Activated naive CD4-positive, alpha-beta T cell treated with Interleukin-2 at 50 U/mL for 16 hours (primary cell): ENCODE measurements around the gene LPAR5.

Source experiments
- DNase-seq: peaks from one replicate; pipeline ENCODE4 v3.0.0-alpha.2; 2020

LPAR5 gene

DNA sequence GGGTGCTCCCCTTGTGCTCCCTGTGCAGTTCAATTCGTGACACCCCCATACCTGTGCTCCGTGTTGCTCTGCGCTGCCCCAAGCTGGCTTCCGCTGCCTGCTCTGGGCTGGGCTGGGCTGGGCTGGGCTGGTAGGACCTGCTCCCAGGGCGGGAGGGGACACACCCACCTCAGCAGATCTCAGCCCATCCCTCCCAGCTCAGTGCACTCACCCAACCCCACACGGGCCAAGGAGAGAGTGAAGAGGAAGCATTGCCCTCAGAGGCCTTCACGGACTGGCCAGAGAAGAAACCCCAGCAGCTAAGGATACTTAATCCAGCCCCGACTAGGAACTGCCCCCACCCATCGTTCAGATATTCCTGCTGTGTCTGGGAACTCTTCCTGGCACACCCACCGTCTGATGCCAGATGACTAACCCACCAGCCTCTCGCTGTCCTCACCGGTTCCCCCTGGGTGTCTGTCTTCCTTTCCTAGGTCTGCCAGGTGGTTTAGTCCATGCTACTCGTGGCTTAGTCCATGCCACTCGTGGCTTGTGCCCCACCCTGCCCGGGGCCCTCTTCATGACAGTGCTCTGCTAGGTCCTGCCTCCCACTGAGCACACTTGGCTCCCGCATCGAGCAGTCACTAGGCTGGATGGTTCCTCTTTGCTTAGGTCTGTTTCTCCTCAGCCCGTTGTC, at the start of gene LPAR5:
LPAR5 (minus strand) TSS at position 104 of the 676 bp plus-strand sequence. CDS start 14,711 bp downstream, outside the sequence.
- no peak for DNase-seq

GRCh38 chr12:6684609-6685008, 48.9 kb upstream of the LPAR5 start:
- peak; percentile 36 for DNase-seq

DNA sequence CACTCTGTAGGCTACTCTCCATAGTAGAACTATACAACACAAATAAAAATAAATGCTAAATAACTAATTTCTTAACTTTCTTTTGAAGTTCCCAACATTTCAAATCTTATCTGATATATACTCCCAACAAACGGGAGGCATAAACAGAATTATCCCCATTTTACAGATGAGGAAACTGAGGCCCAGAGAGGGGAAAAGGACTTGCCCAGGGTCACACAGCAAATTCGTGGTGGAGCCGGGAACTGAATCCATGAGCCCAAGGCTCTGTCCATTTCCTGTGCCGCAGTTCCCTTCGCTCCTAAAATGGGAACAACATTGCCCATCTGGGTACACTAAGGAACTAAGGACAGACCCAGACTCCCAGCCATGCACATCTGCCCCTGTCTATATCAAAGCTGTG, 41.2 kb upstream of the LPAR5 start:
- DNase-seq, result no peak

DNA sequence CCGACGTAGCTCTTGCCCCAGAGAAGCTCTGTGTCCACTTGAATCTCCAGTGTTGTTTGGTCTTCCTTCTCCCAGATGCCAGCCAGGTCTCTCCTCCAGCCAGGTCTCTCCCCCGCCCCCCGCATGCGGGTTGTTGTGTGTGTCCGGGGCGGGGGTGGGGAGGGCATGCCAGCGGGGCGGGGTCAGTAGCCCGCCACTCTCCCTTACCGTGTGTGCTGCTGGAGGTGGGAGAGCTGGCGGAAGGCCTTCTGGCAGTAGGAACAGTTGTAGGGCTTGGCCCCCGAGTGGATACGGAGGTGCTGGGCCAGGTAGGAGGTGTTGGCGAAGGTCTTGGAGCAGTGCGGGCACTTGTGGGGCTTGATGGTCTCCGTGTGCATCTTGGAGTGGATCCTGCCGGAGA, 36.4 kb upstream of the LPAR5 start:
- no peak for DNase-seq

DNA sequence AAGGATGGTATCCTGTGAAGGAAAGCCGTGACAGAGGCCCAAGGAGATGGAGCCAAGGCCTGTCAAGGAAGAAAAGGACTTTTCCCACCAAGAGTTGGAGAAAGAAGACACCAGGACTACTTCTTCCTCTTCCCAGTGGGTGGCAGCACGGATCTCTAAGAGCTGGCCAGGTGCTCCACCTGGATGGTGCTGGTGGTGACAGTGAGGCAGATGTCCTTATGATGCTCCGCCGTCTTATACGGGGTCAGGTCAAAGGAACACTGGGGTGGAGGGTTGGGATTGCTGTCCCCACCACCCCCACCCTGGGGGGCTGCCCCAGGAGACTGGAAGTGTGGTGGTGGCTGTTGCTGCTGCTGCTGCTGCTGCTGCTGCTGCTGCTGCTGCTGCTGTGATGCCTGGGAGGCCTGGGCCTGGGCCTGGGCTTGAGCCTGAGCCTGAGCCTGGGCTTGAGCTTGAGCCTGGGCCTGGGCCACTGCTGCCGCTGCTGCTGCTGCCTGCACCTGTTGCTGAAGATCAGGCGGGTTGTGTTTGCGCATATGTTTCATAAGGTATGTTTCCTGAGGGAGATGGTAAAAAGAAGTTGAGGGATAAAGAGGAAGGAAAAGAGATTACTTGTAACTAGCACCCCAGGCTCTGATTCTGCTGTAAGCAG, 31.9 kb upstream of the LPAR5 start:
- no peak for DNase-seq

DNA sequence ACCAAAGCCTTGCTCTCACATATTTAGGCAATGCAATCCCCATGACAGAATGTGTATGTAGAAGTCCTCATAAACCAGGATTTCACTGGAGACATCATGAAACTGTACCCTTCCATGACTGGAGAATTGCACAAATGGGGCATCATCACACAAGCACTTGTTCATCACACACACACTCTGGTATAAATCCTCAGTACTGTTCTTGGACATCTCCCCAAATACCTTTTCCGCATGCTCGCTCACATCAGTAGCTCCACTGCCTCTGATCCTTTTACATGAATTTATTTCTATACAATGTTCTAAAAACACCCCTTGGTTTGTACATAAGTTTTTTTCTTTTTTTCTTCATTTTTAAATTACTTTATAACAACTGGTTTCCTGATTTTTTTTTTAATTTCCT, 30.5 kb upstream of the LPAR5 start:
- no peak for DNase-seq

- DNase-seq, result no peak
These were observed 29.1 kb upstream of the LPAR5 start for GRCh38 chr12:6664902-6665301.

GRCh38 chr12:6662906-6663742, 27.4 kb upstream of the LPAR5 start, which contains the start of gene ING4:
ING4 (minus strand) TSS chr12:6663119; CDS start chr12:6663101, 18 bp downstream.
- DNase-seq, result peak; percentile 96

DNA sequence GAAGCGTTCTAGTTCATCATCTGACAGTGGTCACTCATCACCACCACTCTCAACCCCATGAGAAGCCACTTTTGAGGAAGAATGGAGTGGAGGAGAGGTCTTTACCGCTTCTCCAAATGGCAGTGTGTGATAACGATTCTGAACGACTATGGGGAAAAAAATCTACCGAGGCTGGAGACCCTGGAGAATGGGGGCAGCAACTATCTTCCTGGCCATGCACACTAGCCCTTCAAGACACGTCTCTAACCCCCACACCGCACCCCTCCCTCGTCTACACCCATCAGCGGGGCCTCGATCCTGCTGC, 26.8 kb upstream of the LPAR5 start:
- no peak for DNase-seq

- no peak for DNase-seq
These were observed 18.2 kb upstream of the LPAR5 start for GRCh38 chr12:6653987-6654386.

- DNase-seq, result no peak
These were observed 17.6 kb upstream of the LPAR5 start for GRCh38 chr12:6653342-6653741.

DNA sequence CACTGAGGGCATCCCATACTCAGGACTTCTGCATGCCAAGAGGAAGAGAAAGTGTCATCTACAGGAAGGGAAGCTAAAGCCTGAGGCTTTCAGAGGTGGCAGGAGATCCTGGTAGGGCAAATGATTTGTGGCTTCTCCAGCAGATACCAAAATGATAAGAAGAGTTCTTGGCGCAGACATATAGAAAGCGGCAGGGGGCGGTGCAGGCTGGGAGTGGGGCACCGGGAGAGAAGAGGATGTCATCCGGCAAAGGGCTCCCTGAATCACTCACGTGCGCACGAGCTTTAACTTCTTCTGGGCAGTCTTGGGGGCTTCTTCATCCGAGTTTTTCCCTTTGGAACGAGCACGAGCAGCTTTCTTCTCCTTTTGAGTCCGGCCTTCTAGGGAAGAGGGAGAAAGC, 16.6 kb upstream of the LPAR5 start:
- DNase-seq, result no peak

GRCh38 chr12:6650832-6651231, 15.1 kb upstream of the LPAR5 start:
- DNase-seq, result no peak

GRCh38 chr12:6647083-6647604, 11.4 kb upstream of the LPAR5 start, which contains the start of gene ACRBP:
ACRBP (minus strand) TSS chr12:6647432; CDS start chr12:6647366, 66 bp downstream.
- peak; percentile 19 for DNase-seq

DNA sequence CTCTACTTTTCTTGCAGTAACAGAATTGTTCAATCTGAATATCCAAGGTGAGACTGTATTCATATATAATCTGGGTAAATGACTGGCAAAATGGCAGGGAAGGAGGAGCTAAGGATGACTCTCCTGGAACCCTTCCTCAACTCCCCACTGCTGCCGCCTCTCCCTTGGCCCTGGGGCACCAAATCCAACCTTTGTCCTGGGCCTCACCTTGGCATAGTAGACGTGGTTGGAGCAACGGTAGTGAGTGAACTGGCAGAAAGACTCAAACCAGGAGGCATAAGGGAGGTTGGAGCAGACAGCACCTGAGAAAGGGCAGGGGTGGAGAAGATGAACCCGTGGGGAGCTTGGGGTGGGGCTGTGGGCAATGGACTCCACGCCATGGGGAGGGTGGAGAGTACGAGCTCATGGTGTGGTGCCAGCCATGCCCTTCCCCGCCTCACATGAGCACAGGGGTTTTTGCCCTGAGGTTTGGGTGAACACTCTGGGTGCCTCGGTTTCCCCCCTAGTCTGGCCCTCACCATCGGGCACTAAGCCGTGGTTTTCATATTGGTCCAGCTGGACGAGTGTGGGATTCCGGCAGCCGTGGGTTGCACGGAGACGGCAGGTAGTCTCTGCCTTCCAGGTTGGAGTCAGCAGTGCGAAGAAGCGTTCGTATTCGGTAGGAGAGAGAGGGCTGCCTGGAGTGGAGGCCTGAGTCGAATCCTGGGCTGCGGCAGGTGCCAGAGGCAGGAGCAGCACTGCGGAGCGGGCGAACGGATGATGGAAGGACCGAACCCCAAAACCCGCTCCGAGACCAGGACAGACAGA, 10.7 kb upstream of the LPAR5 start:
- no peak for DNase-seq

- DNase-seq, result no peak
These were observed 9.1 kb upstream of the LPAR5 start for GRCh38 chr12:6644903-6645302.

- no peak for DNase-seq
These were observed 8.5 kb upstream of the LPAR5 start for GRCh38 chr12:6644257-6644596.

DNA sequence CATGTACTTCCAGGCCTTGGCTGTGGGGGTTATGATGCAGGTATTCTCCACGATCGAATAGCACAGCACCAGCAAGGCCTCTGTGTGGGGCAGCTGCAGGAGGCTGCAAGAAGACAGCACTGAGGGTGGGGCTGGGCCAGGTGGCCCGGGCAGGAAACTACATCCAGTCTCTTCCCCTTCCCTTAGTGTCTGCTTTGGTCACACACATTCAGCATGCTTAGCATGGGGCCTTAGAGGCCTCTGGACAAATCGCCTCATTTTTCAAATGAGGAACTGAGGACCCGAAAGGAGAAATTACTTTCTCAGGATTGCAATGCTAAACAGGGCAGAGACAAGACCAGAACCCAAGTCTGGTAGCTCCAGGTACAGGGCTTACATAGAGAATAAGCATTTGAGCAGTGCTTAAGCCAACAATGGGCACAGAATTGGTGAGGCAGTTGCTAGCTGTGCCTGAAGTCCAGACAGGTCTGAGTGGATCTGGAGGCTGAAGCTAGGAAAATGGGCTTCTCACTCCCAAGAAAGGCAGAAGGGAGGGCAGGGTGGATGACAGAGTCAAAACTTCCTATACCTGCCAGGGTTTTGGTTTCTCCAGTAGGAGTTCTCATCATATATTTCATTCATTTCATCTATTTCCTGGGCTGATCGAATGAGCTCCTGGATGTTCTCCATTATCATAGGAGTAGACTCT, 8.0 kb upstream of the LPAR5 start:
- DNase-seq, result no peak

DNA sequence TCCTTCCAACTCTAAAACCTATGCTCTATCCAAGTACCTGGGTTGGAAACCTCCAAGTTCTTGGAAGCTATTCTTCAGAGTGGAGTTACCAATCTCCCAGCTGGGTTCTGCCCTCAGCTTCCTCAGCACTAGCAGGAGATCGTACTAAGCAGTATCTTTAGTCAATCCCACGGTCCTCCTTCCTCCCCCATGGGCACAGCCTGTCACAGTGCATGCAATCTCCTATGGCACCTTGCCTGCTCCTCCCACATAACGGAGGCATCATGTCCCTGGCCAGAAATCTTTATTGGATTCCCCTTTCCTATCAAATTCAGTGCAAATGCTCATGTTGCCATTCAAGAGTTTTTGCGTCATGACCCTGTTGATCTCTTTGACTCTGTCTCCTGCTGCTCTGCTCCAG, 5.4 kb upstream of the LPAR5 start:
- no peak for DNase-seq

GRCh38 chr12:6640497-6640896, 4.7 kb upstream of the LPAR5 start:
- DNase-seq, result no peak

DNA sequence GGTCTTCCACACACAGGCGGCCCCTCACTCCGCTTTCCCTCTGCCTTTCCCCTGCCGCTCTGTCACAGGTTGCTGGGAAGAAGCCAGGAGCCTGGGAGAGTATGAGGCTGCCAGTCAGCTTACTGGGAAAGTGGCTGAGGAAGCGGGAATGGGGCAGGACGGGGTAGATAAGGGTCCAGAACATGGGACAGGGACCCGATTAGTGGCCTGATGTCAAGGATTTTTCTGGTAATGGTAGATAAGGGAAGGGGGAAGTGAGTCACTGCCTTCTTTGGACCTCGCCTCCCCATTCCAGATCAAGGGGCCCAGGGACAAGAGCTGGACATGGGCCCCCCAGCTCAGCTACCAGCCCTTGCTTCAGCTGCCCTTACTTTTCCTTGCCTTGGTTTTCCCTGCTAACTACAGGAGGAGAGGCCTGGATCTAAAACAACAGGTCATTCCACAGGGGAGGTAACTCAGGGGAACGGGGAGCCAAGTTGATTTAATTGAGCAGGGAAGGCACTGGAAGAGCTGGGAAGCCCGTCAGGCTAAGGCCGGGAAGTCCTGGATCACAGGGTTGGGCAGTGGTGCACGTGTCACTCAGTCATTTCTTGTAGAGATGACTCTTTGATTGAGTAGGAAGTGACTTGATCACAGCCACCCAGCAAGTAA, 3.5 kb upstream of the LPAR5 start:
- DNase-seq, result no peak

DNA sequence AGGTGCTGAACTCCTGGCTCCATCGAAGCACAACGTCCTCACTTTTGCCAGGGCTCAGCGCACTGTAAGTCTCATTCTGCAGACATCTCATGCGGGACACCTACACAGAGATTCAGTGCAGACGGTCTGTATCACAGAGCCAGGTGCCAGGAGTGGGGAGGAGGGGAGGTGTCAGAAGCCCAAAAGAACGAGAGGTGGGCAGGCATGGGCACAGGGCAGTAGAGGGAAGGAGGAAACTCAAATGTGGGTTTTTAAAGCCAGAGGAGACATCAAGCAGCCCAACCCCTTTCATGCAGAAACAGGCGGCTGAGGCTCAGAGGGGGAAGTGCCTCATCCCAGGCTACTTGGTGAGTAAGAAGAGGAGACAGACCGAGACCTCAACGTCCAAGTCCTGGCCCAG, 2.5 kb upstream of the LPAR5 start:
- no peak for DNase-seq
